Adipocyte (in vitro differentiated cells): ENCODE data around the gene CTPS2.
A peak's percentile ranks its signal among the peaks of the same experiment; 100 is the strongest.
"Not testable (repeated sequence)": the region's sequence is repeated elsewhere in the genome, so short reads cannot be mapped to it uniquely, and the experiment has no call there.

Source experiments
- DNase-seq: peaks from one replicate; pipeline ENCODE4 v3.0.0-alpha.2; 2015; ENCODE audit warnings: low read depth
- H3K27me3 ChIP-seq: replicated peaks from 2 replicates; pipeline ENCODE4 v1.7.0; 2013; ENCODE audit warnings: mild to moderate bottlenecking, low read length, moderate library complexity; ENCODE audit not compliant: control insufficient read depth, insufficient read depth
- H3K36me3 ChIP-seq: 2 replicates; pipeline ENCODE4 v1.7.0; 2013; ENCODE audit warnings: low read length, mild to moderate bottlenecking, moderate library complexity; ENCODE audit not compliant: control insufficient read depth, insufficient read depth, severe bottlenecking
- H3K4me1 ChIP-seq: 2 replicates; pipeline ENCODE4 v1.7.0; 2013; ENCODE audit warnings: mild to moderate bottlenecking, low read length, moderate library complexity; ENCODE audit not compliant: control insufficient read depth, insufficient read depth
- H3K4me3 ChIP-seq: 2 replicates; pipeline ENCODE4 v1.7.0; 2013; ENCODE audit warnings: mild to moderate bottlenecking, low read length, moderate library complexity
- H3K9ac ChIP-seq: 2 replicates; pipeline ENCODE4 v1.7.0; 2013; ENCODE audit warnings: mild to moderate bottlenecking, low read length, moderate library complexity
- H3K9me3 ChIP-seq: 2 replicates; pipeline ENCODE4 v1.7.0; 2013; ENCODE audit warnings: mild to moderate bottlenecking, low read length, moderate library complexity; ENCODE audit not compliant: control insufficient read depth

The CTPS2 gene

DNA sequence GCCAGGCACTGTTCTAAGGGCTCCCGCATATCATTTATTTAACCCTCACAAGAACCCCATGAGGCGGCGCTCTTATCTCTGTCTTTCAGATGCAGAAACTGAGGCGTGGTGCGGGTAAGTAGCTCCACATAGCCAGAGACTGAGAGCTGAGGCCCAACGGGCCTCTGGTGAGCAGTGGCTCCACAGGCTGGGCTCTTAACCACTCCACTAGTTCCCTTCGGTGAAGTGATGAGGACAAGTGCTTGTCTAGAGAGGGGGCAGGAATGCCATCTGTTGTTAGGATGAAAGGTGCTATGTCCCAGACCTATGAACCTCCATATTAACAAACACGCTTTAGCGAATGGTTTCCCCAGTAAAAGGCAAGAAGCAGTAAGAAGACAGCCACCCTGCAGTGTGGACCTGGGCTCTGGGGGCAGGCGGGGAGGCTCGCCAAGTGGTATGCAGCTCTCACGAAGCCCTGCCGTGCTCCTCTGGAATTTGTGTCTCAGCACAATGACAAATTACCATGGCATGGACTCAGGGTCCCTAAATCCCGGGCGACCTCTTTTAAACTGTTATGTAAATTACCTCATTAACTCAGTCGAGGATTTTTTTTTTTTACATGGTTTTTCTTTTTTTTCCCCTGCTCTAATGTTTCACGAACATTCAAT is 83.4 kb downstream of the CTPS2 start:
- H3K9me3 ChIP-seq, result peaks cover 3% of the 10 kb centered on the region
- H3K27me3 ChIP-seq, result peaks cover 5% of the 10 kb centered on the region
- no peak for DNase-seq
- H3K36me3 ChIP-seq, result no peaks in the 10 kb centered on the region
- H3K4me1 ChIP-seq, result no peaks in the 10 kb centered on the region
- no peak overlapping the region for H3K4me3 ChIP-seq
- no peak overlapping the region for H3K9ac ChIP-seq

DNA sequence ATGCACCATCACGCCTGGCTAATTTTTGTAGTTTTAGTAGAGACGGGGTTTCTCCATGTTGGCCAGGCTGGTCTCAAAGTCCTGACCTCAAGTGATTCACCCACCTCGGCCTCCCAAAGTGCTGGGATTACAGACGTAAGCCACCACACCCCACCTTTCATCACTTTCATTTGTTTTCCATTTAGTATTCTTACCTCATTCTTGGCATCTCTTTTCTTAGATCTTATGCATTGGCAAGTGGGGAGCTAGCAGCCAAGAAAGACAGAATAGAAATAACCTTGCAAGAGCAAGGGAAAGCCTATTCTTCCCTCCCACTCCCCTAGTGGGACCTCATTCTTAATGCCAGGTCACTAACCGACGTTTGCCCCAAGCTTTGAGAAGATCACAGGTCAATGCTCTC is 84.0 kb downstream of the CTPS2 start:
- not testable (repeated sequence) for H3K9ac ChIP-seq, DNase-seq, H3K4me1 ChIP-seq, H3K27me3 ChIP-seq, H3K4me3 ChIP-seq, H3K36me3 ChIP-seq, H3K9me3 ChIP-seq

DNA sequence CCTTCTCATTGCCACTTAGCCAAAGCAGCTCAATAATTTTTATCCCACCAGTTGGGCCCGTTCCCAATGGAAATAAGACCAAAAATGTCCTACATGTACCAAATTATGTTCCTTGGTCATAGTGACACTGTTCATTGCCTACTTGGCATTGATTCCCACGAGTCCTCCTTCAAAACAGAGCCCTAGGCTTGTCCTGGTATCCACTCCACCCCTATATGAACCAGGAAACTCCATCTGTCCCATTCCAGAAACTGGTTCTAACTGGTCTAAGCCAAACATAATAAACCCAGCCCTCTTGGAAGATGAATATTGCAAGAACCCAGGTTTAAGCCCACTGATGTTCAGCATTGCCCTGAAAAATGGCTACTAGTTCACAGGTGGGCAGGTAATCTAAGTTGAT is 93.4 kb downstream of the CTPS2 start:
- no peaks in the 10 kb centered on the region for H3K9me3 ChIP-seq
- peaks cover 4% of the 10 kb centered on the region for H3K27me3 ChIP-seq
- no peaks in the 10 kb centered on the region for H3K4me1 ChIP-seq
- no peak for DNase-seq
- no peak overlapping the region for H3K9ac ChIP-seq
- no peak overlapping the region for H3K4me3 ChIP-seq
- peaks cover 10% of the 10 kb centered on the region for H3K36me3 ChIP-seq

DNA sequence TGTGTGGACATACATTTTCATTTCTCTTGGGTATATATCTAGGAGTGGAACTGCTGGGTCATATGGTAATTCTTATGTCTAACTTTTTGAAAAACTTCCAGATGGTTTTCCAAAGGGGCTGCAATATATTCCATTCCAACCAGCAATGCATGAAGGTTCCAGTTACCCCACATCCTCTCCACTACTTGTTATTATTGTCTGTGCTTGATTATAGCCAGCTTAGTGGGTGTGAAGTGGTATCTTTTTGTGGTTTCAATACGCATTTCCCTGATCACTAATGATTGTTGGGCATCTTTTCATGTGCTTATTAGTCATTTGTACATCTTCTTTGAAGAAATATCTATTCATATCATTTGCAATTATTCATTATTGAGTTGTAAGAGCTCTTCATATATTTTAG is 94.0 kb downstream of the CTPS2 start:
- Histone ChIP-seq H3K4me1 (no peaks in the 10 kb centered on the region), H3K9ac (no peak overlapping the region), H3K36me3 (peaks cover 10% of the 10 kb centered on the region), H3K27me3 (peaks cover 4% of the 10 kb centered on the region), H3K9me3 (no peaks in the 10 kb centered on the region), H3K4me3 (no peak overlapping the region)
- DNase-seq, result no peak

- no peak for DNase-seq
- Histone ChIP-seq H3K9me3 (no peaks in the 10 kb centered on the region), H3K27me3 (peaks cover 4% of the 10 kb centered on the region), H3K9ac (no peak overlapping the region), H3K4me3 (no peak overlapping the region), H3K4me1 (no peaks in the 10 kb centered on the region), H3K36me3 (peaks cover 10% of the 10 kb centered on the region)
These were observed 95.1 kb downstream of the CTPS2 start for GRCh38 chrX:16617382-16617781.

- Histone ChIP-seq H3K9ac (no peak overlapping the region), H3K27me3 (peaks cover 1% of the 10 kb centered on the region), H3K4me3 (no peak overlapping the region), H3K4me1 (no peaks in the 10 kb centered on the region), H3K36me3 (peaks cover 4% of the 10 kb centered on the region), H3K9me3 (no peaks in the 10 kb centered on the region)
- no peak for DNase-seq
These were observed 100.1 kb downstream of the CTPS2 start for GRCh38 chrX:16612257-16612897.

GRCh38 chrX:16610654-16611053 is 101.8 kb downstream of the CTPS2 start:
- H3K4me1 ChIP-seq, H3K9me3 ChIP-seq, H3K9ac ChIP-seq, H3K27me3 ChIP-seq, H3K4me3 ChIP-seq, DNase-seq, H3K36me3 ChIP-seq: not testable (repeated sequence)

- DNase-seq, result peak; percentile 31
- H3K4me3 ChIP-seq, result no peak overlapping the region
- H3K4me1 ChIP-seq, result no peaks in the 10 kb centered on the region
- no peaks in the 10 kb centered on the region for H3K9me3 ChIP-seq
- no peaks in the 10 kb centered on the region for H3K36me3 ChIP-seq
- no peak overlapping the region for H3K9ac ChIP-seq
- H3K27me3 ChIP-seq, result no peaks in the 10 kb centered on the region
These were observed 102.3 kb downstream of the CTPS2 start for GRCh38 chrX:16610121-16610621.

DNA sequence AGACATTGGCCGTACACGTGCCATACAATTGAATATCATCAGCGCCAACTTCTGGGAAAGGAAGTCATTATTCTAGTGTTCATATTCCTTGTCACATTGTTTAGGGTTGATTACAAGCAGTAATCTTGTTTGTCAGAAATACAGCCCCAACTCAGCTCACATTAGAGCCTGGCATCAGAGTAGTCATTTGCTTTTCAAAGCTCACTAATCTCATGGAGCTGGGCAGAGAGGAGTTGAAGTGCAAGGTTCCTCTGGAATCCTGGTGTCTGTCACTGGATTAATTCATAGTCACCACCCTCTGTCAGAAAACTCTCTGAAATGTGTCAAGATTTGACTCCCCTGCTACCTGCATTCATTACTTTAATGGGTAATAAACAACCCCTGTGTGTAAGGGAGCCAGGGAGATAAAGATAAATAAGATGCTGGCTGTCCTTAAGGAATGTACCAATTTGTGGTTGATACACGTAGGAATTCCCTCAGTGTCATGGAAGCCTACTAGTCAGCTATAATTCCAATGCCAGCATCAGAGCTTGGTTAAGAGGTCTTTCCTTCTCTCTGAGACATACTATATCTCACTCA is 106.2 kb downstream of the CTPS2 start:
- Histone ChIP-seq H3K9me3 (no peaks in the 10 kb centered on the region), H3K4me1 (no peaks in the 10 kb centered on the region), H3K9ac (no peak overlapping the region), H3K4me3 (no peak overlapping the region), H3K27me3 (no peaks in the 10 kb centered on the region), H3K36me3 (no peaks in the 10 kb centered on the region)
- DNase-seq, result no peak

DNA sequence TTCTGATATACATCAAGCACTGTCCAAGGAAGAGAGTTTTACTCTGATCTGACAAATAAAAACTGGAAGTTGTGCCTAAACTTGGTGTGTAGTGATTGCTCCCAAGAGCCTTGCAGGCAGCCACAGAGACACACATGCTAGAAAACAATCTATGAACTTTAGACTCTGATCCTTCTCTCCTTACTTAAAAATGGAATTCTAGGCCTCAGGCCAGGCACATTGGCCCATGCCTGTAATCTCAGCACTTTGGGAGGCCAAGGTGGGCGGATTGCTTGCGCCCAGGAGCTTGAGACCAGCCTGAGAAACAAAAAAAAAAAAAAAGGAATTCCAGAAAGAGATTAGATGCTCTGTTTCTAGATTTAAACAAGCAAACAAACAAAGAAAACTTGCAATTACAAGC is 108.1 kb downstream of the CTPS2 start:
- DNase-seq, result no peak
- no peak overlapping the region for H3K9ac ChIP-seq
- no peaks in the 10 kb centered on the region for H3K36me3 ChIP-seq
- no peaks in the 10 kb centered on the region for H3K4me1 ChIP-seq
- H3K27me3 ChIP-seq, result peaks cover 5% of the 10 kb centered on the region
- peak overlapping the region; percentile 31 for H3K4me3 ChIP-seq
- H3K9me3 ChIP-seq, result no peaks in the 10 kb centered on the region

DNA sequence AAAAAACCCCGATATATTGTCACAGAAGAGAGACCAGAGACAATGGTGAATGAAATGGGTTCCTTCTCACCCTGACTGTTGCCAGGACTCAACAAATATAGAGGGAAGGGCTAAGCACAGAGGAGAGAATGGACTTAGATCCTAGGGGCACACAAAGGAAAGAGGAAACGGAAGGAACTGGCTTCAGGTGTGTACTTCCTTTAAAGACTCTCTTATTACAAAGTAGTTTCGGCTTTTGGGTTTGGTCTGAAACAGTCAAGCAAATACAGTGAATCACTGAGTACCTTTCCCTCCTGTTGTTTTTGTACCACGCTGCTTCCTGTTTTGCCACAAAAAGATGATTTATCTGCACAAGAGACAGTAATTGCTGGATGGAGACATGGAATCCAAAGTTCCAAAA is 108.6 kb downstream of the CTPS2 start:
- Histone ChIP-seq H3K4me1 (no peaks in the 10 kb centered on the region), H3K9ac (no peak overlapping the region), H3K9me3 (no peaks in the 10 kb centered on the region), H3K36me3 (no peaks in the 10 kb centered on the region), H3K27me3 (peaks cover 5% of the 10 kb centered on the region), H3K4me3 (no peak overlapping the region)
- no peak for DNase-seq
